ENCODE data around the gene SYNE3. TPM values are rescaled to one million over a fixed set of nuclear protein-coding genes. Genes with fewer than 3 reads are reported as not detected.

SYNE3 gene
- total RNA-seq, 1 experiment from 2014 or later = 1.2 TPM

- Histone ChIP-seq H3F3A (ENCODE audit: low read length, unreplicated experiment) (no peaks in the 10 kb centered on the region), H3K4me1 (ENCODE audit: insufficient read depth, low read length) (peaks cover 11% of the 10 kb centered on the region), H3K9me3 (ENCODE audit: low read length) (no peaks in the 10 kb centered on the region), H3K27me3 (ENCODE audit: low read length) (no peaks in the 10 kb centered on the region), H3K9ac (ENCODE audit: low read length) (no peak overlapping the region), H3K9me2 (replicated peaks; ENCODE audit: low read length) (no peaks in the 10 kb centered on the region), H3K79me2 (ENCODE audit: low read length) (no peaks in the 10 kb centered on the region), H4K20me1 (ENCODE audit: low read length) (no peaks in the 10 kb centered on the region), H2AFZ (ENCODE audit: low read length) (no peak overlapping the region), H3K27ac (ENCODE audit: low read length) (no peak overlapping the region), H3K4me3 (ENCODE audit: low read length) (no peak overlapping the region), H3K36me3 (ENCODE audit: low read depth, low read length) (no peaks in the 10 kb centered on the region), H3K4me2 (ENCODE audit: low read length) (no peak overlapping the region)
- ChIA-PET CTCF (no interaction called here), POLR2A (ENCODE audit: unreplicated experiment) (no interaction called here)
- TF ChIP-seq CTCF (conservative IDR thresholded peaks at IDR 0.05; ENCODE audit: low read depth, low read length) = no peak
- TF ChIP-seq EZH2 (IDR thresholded peaks at IDR 0.05; ENCODE audit: low read length, unreplicated experiment) = no peak
- TF ChIP-seq EZH2phosphoT487 (IDR thresholded peaks at IDR 0.05; ENCODE audit: borderline replicate concordance, low read length) = no peak
- intact Hi-C loops (cut with micrococcal nuclease) = no loop called here
- BruUV-seq (replicated peaks) = no TSS peak
- DNase-seq (no peak), ATAC-seq (no peak)
These were observed 36.7 kb upstream of the SYNE3 start for GRCh38 chr14:95553141-95553540.

GRCh38 chr14:95551435-95551834 is 35.0 kb upstream of the SYNE3 start:
- BruUV-seq (replicated peaks) = no TSS peak
- Histone ChIP-seq H3K9me3 (ENCODE audit: low read length) (no peaks in the 10 kb centered on the region), H4K20me1 (ENCODE audit: low read length) (no peaks in the 10 kb centered on the region), H3K79me2 (ENCODE audit: low read length) (peaks cover 2% of the 10 kb centered on the region; the same call in 1 of the 2 replicates), H3K4me1 (ENCODE audit: insufficient read depth, low read length) (peaks cover 22% of the 10 kb centered on the region), H3K27me3 (ENCODE audit: low read length) (no peaks in the 10 kb centered on the region), H3K9me2 (replicated peaks; ENCODE audit: low read length) (no peaks in the 10 kb centered on the region), H3F3A (ENCODE audit: low read length, unreplicated experiment) (no peaks in the 10 kb centered on the region), H2AFZ (ENCODE audit: low read length) (no peak overlapping the region), H3K4me3 (ENCODE audit: low read length) (no peak overlapping the region), H3K9ac (ENCODE audit: low read length) (no peak overlapping the region), H3K4me2 (ENCODE audit: low read length) (no peak overlapping the region), H3K27ac (ENCODE audit: low read length) (no peak overlapping the region), H3K36me3 (ENCODE audit: low read depth, low read length) (no peaks in the 10 kb centered on the region)
- CTCF ChIA-PET = interaction anchor here (0.5 kb wide), 1 partner anchor 394 kb away, joined by 3 read pairs; no protein-coding TSS in a partner anchor
- no peak for TF ChIP-seq EZH2 (IDR thresholded peaks at IDR 0.05; ENCODE audit: low read length, unreplicated experiment)
- TF ChIP-seq CTCF (conservative IDR thresholded peaks at IDR 0.05; ENCODE audit: low read depth, low read length) = no peak
- no peak for TF ChIP-seq EZH2phosphoT487 (IDR thresholded peaks at IDR 0.05; ENCODE audit: borderline replicate concordance, low read length)
- POLR2A ChIA-PET (ENCODE audit: unreplicated experiment) = no interaction called here
- DNase-seq (no peak), ATAC-seq (no peak)
- intact Hi-C loops (cut with micrococcal nuclease) = no loop called here

- TF ChIP-seq EZH2 (IDR thresholded peaks at IDR 0.05; ENCODE audit: low read length, unreplicated experiment) (no peak), EZH2phosphoT487 (IDR thresholded peaks at IDR 0.05; ENCODE audit: borderline replicate concordance, low read length) (no peak), CTCF (conservative IDR thresholded peaks at IDR 0.05; ENCODE audit: low read depth, low read length) (no peak)
- CTCF ChIA-PET = interaction anchor here (0.6 kb wide), 1 partner anchor 17 kb away, joined by 3 read pairs; no protein-coding TSS in a partner anchor
- H4K20me1 ChIP-seq (ENCODE audit: low read length) = no peaks in the 10 kb centered on the region
- H3F3A ChIP-seq (ENCODE audit: low read length, unreplicated experiment) = peaks cover 7% of the 10 kb centered on the region
- no peak overlapping the region for H2AFZ ChIP-seq (ENCODE audit: low read length)
- H3K9me2 ChIP-seq (replicated peaks; ENCODE audit: low read length) = no peaks in the 10 kb centered on the region
- no peak overlapping the region for H3K27ac ChIP-seq (ENCODE audit: low read length)
- H3K9ac ChIP-seq (ENCODE audit: low read length) = no peak overlapping the region
- no peak for DNase-seq
- peaks cover 6% of the 10 kb centered on the region; the same call in 1 of the 2 replicates for H3K79me2 ChIP-seq (ENCODE audit: low read length)
- peak overlapping the region; percentile 21; the same call in 1 of the 2 replicates for H3K4me2 ChIP-seq (ENCODE audit: low read length)
- peaks cover 27% of the 10 kb centered on the region for H3K4me1 ChIP-seq (ENCODE audit: insufficient read depth, low read length)
- BruUV-seq (replicated peaks) = no TSS peak
- intact Hi-C loops (cut with micrococcal nuclease) = no loop called here
- no peak overlapping the region for H3K4me3 ChIP-seq (ENCODE audit: low read length)
- POLR2A ChIA-PET (ENCODE audit: unreplicated experiment) = no interaction called here
- no peaks in the 10 kb centered on the region for H3K27me3 ChIP-seq (ENCODE audit: low read length)
- H3K9me3 ChIP-seq (ENCODE audit: low read length) = no peaks in the 10 kb centered on the region
- H3K36me3 ChIP-seq (ENCODE audit: low read depth, low read length) = peaks cover 4% of the 10 kb centered on the region
- ATAC-seq = 0 out of 2 replicates have a peak, but pooled peaks have one; percentile 19
These were observed 33.5 kb upstream of the SYNE3 start for GRCh38 chr14:95549656-95550585.
